Sigmoid colon (tissue), 3 donors: ENCODE data around the gene DIAPH2.

Experiments used
- CTCF ChIP-seq, 4 experiments: fragments of 450-650 bp in 3 of 4; fragments of 200-600 bp in 1 of 4; IDR thresholded peaks; one replicate each; pipeline ENCODE4 v1.5.1; 2016 to 2019; ENCODE audit warnings: antibody characterized with exemption in 4 of 4, mild to moderate bottlenecking in 3 of 4, moderate library complexity in 2 of 4
- POLR2A ChIP-seq, 2 donors: fragments of 450-650 bp; IDR thresholded peaks; one replicate each; pipeline ENCODE4 v1.6.1; 2016; ENCODE audit warnings: antibody characterized with exemption in 2 of 2, mild to moderate bottlenecking in 2 of 2, moderate library complexity in 2 of 2

GRCh38 chrX:97517763-97518162, 833.1 kb downstream of the DIAPH2 start:
- TF ChIP-seq CTCF (IDR thresholded peaks at IDR 0.05) (no peak), POLR2A (IDR thresholded peaks at IDR 0.05) (no peak)
